GM19395 (cell line): ENCODE data around the gene OR10R2.
"Not testable (repeated sequence)": the region's sequence is repeated elsewhere in the genome, so short reads cannot be mapped to it uniquely, and the experiment has no call there.

ENCODE experiments used
- ATAC-seq: cut with Tn5 transposase; IDR thresholded peaks from one replicate; pipeline ENCODE4 v1.9.1; 2021; ENCODE audit warnings: mild to moderate bottlenecking, moderate library complexity; ENCODE audit not compliant: unreplicated experiment

OR10R2 gene

GRCh38 chr1:158471920-158472319 is at the start of gene OR10R2:
Gene OR10R2, plus strand, starts transcription at chr1:158472220. Its CDS starts 106 bp downstream, at chr1:158472326.
- ATAC-seq: no peak

- ATAC-seq: no peak
Observed at GRCh38 chr1:158425027-158425426, 47.0 kb upstream of the OR10R2 start.

GRCh38 chr1:158426137-158426536 is 45.9 kb upstream of the OR10R2 start, which contains the start of gene OR10K2:
Gene OR10K2, minus strand, starts transcription at chr1:158426237. Its CDS starts 5,371 bp downstream, at chr1:158420866.
- ATAC-seq: no peak

GRCh38 chr1:158430163-158430562 is 41.9 kb upstream of the OR10R2 start:
- ATAC-seq: not testable (repeated sequence)

- ATAC-seq: no peak
Observed at GRCh38 chr1:158434741-158435140, 37.3 kb upstream of the OR10R2 start.

- ATAC-seq: no peak
Observed at GRCh38 chr1:158445376-158445775, 26.6 kb upstream of the OR10R2 start.

- no peak for ATAC-seq
Observed at GRCh38 chr1:158454537-158454936, 17.5 kb upstream of the OR10R2 start.

- ATAC-seq: no peak
Observed at GRCh38 chr1:158457246-158457645, 14.8 kb upstream of the OR10R2 start.

- no peak for ATAC-seq
Observed at GRCh38 chr1:158458263-158458662, 13.8 kb upstream of the OR10R2 start.

GRCh38 chr1:158461534-158461933 is 10.5 kb upstream of the OR10R2 start, which contains the start of gene OR10K1:
Gene OR10K1, plus strand, starts transcription at chr1:158461834. Its CDS starts 3,728 bp downstream, at chr1:158465562.
- no peak for ATAC-seq

- no peak for ATAC-seq
Observed at GRCh38 chr1:158485455-158485854, 13.4 kb downstream of the OR10R2 start.

- no peak for ATAC-seq
Observed at GRCh38 chr1:158491316-158491715, 19.3 kb downstream of the OR10R2 start.

- ATAC-seq: no peak
Observed at GRCh38 chr1:158493054-158493453, 21.0 kb downstream of the OR10R2 start.

- ATAC-seq: no peak
Observed at GRCh38 chr1:158494796-158495195, 22.8 kb downstream of the OR10R2 start.

GRCh38 chr1:158496374-158496773 is 24.4 kb downstream of the OR10R2 start:
- no peak for ATAC-seq

GRCh38 chr1:158506369-158506987 is 34.5 kb downstream of the OR10R2 start:
- no peak for ATAC-seq

GRCh38 chr1:158507511-158507910 is 35.5 kb downstream of the OR10R2 start:
- ATAC-seq: no peak

GRCh38 chr1:158509471-158510156 is 37.6 kb downstream of the OR10R2 start:
- no peak for ATAC-seq

- ATAC-seq: no peak
Observed at GRCh38 chr1:158516966-158517365, 44.9 kb downstream of the OR10R2 start.

GRCh38 chr1:158520021-158520420 is 48.0 kb downstream of the OR10R2 start:
- no peak for ATAC-seq

- no peak for ATAC-seq
Observed at GRCh38 chr1:158520955-158521665, 49.1 kb downstream of the OR10R2 start.

GRCh38 chr1:158521666-158522058 is 49.6 kb downstream of the OR10R2 start:
- no peak for ATAC-seq
